Astrocyte (in vitro differentiated cells and primary cell): ENCODE measurements around the gene FBXO30. TPM values are rescaled to one million over a fixed set of nuclear protein-coding genes. Genes with fewer than 3 reads are reported as not detected.

Experiments used
- DNase-seq: peaks from one replicate; pipeline ENCODE4 v3.0.0-alpha.2; 2010; ENCODE audit warnings: low read depth
- FAIRE-seq: peaks from 2 replicates; lab custom pipeline; 2011; peaks lifted over from hg19 to GRCh38; lab: Jason Lieb, UNC
- H2AFZ ChIP-seq: 2 replicates; pipeline ENCODE4 v1.6.0; 2012; ENCODE audit warnings: low read depth, low read length, inconsistent platforms
- H3K27ac ChIP-seq: 2 replicates; pipeline ENCODE4 v1.5.1; 2011; ENCODE audit warnings: low read depth, low read length, inconsistent platforms
- H3K27me3 ChIP-seq: 2 replicates; pipeline ENCODE4 v1.6.0; 2011; ENCODE audit warnings: low read length, inconsistent platforms; ENCODE audit not compliant: insufficient read depth
- H3K36me3 ChIP-seq: 2 replicates; pipeline ENCODE4 v1.5.1; 2011; ENCODE audit warnings: low read length, inconsistent platforms; ENCODE audit not compliant: insufficient read depth
- H3K4me1 ChIP-seq: 2 replicates; pipeline ENCODE4 v1.5.1; 2011; ENCODE audit warnings: low read length, inconsistent platforms; ENCODE audit not compliant: insufficient read depth
- H3K4me2 ChIP-seq: 2 replicates; pipeline ENCODE4 v1.6.0; 2012; ENCODE audit warnings: low read length, inconsistent platforms
- H3K4me3 ChIP-seq: 2 replicates; pipeline ENCODE4 v1.5.1; 2011; ENCODE audit warnings: low read depth, mild to moderate bottlenecking, low read length, inconsistent platforms; ENCODE audit not compliant: insufficient read depth
- H3K79me2 ChIP-seq: 2 replicates; pipeline ENCODE4 v1.6.0; 2012; ENCODE audit warnings: mild to moderate bottlenecking, low read length, inconsistent platforms; ENCODE audit not compliant: insufficient read depth
- H3K9ac ChIP-seq: 2 replicates; pipeline ENCODE4 v1.6.0; 2012; ENCODE audit warnings: mild to moderate bottlenecking, low read length, inconsistent platforms
- H3K9me3 ChIP-seq: 2 replicates; pipeline ENCODE4 v1.5.1; 2012; ENCODE audit warnings: low read depth, mild to moderate bottlenecking, low read length, inconsistent platforms; ENCODE audit not compliant: insufficient read depth
- H4K20me1 ChIP-seq: 2 replicates; pipeline ENCODE4 v1.6.0; 2012; ENCODE audit warnings: low read length, inconsistent platforms; ENCODE audit not compliant: insufficient read depth
- H3K27ac Mint-ChIP-seq: one replicate; pipeline ENCODE4 v1.8.0; 2021; ENCODE audit warnings: mild to moderate bottlenecking, mixed read lengths; ENCODE audit not compliant: unreplicated experiment
- H3K27me3 Mint-ChIP-seq: one replicate; pipeline ENCODE4 v1.8.0; 2021; ENCODE audit warnings: low read depth, mixed read lengths; ENCODE audit not compliant: unreplicated experiment
- H3K36me3 Mint-ChIP-seq: one replicate; pipeline ENCODE4 v1.8.0; 2021; ENCODE audit warnings: low read depth, mixed read lengths; ENCODE audit not compliant: unreplicated experiment
- H3K4me1 Mint-ChIP-seq: one replicate; pipeline ENCODE4 v1.8.0; 2021; ENCODE audit warnings: low read depth, mixed read lengths; ENCODE audit not compliant: unreplicated experiment
- H3K4me3 Mint-ChIP-seq: one replicate; pipeline ENCODE4 v1.8.0; 2021; ENCODE audit warnings: mild to moderate bottlenecking, moderate library complexity, mixed read lengths; ENCODE audit not compliant: unreplicated experiment
- H3K9me3 Mint-ChIP-seq: one replicate; pipeline ENCODE4 v1.8.0; 2021; ENCODE audit warnings: mild to moderate bottlenecking, mixed read lengths; ENCODE audit not compliant: unreplicated experiment
- EZH2 ChIP-seq: IDR thresholded peaks from 2 replicates; pipeline ENCODE4 v1.6.1; 2012; ENCODE audit warnings: mild to moderate bottlenecking, low read length, inconsistent platforms; ENCODE audit not compliant: insufficient read depth
- total RNA-seq: library from RNA; stranded (reverse); gene quantifications from 2 replicates; pipeline ENCODE4 v1.2.1, GENCODE V29; 2021
- TF ChIP-seq, protein P1 (sequence below): IDR thresholded peaks from 2 replicates; pipeline ENCODE4 v1.5.1; 2011; ENCODE audit warnings: low read depth, mild to moderate bottlenecking, inconsistent platforms, low read length, moderate library complexity; ENCODE audit not compliant: insufficient read depth

The FBXO30 gene
- total RNA-seq, 1 donor from 2014 or later = 13.6 TPM

- Histone ChIP-seq H2AFZ (no peak overlapping the region), H3K27me3 (no peaks in the 10 kb centered on the region), H3K79me2 (no peaks in the 10 kb centered on the region), H3K4me2 (no peak overlapping the region), H3K9me3 (no peaks in the 10 kb centered on the region), H4K20me1 (no peaks in the 10 kb centered on the region), H3K4me3 (no peak overlapping the region), H3K9ac (no peak overlapping the region), H3K4me1 (no peaks in the 10 kb centered on the region), H3K36me3 (no peaks in the 10 kb centered on the region), H3K27ac (no peak overlapping the region)
- H3K9me3 Mint-ChIP-seq = no peaks in the 10 kb centered on the region
- H3K36me3 Mint-ChIP-seq = no peaks in the 10 kb centered on the region
- no peak for DNase-seq
- TF ChIP-seq, protein P1, sequence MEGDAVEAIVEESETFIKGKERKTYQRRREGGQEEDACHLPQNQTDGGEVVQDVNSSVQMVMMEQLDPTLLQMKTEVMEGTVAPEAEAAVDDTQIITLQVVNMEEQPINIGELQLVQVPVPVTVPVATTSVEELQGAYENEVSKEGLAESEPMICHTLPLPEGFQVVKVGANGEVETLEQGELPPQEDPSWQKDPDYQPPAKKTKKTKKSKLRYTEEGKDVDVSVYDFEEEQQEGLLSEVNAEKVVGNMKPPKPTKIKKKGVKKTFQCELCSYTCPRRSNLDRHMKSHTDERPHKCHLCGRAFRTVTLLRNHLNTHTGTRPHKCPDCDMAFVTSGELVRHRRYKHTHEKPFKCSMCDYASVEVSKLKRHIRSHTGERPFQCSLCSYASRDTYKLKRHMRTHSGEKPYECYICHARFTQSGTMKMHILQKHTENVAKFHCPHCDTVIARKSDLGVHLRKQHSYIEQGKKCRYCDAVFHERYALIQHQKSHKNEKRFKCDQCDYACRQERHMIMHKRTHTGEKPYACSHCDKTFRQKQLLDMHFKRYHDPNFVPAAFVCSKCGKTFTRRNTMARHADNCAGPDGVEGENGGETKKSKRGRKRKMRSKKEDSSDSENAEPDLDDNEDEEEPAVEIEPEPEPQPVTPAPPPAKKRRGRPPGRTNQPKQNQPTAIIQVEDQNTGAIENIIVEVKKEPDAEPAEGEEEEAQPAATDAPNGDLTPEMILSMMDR = no peak
- no peak for TF ChIP-seq EZH2
- FAIRE-seq = no peak
- H3K27ac Mint-ChIP-seq = no peak overlapping the region
- H3K4me1 Mint-ChIP-seq = no peaks in the 10 kb centered on the region
- no peak overlapping the region for H3K4me3 Mint-ChIP-seq
- H3K27me3 Mint-ChIP-seq = no peaks in the 10 kb centered on the region
Observed at GRCh38 chr6:145761584-145761983, 53.0 kb downstream of the FBXO30 start.

GRCh38 chr6:145758113-145758512 is 56.5 kb downstream of the FBXO30 start:
- Mint-ChIP-seq H3K36me3 (no peaks in the 10 kb centered on the region), H3K9me3 (no peaks in the 10 kb centered on the region), H3K27me3 (no peaks in the 10 kb centered on the region), H3K4me1 (peaks cover 9% of the 10 kb centered on the region), H3K27ac (no peak overlapping the region), H3K4me3 (no peak overlapping the region)
- no peaks in the 10 kb centered on the region for H3K36me3 ChIP-seq
- no peak for FAIRE-seq
- no peaks in the 10 kb centered on the region for H3K79me2 ChIP-seq
- H4K20me1 ChIP-seq = no peaks in the 10 kb centered on the region
- no peaks in the 10 kb centered on the region for H3K4me1 ChIP-seq
- H3K27ac ChIP-seq = no peak overlapping the region
- H3K9me3 ChIP-seq = no peaks in the 10 kb centered on the region
- H3K4me2 ChIP-seq = peak overlapping the region; percentile 18
- no peak for DNase-seq
- no peak overlapping the region for H2AFZ ChIP-seq
- no peak overlapping the region for H3K4me3 ChIP-seq
- H3K27me3 ChIP-seq = no peaks in the 10 kb centered on the region
- H3K9ac ChIP-seq = no peak overlapping the region
- TF ChIP-seq EZH2 = no peak
- TF ChIP-seq, protein P1 = no peak

GRCh38 chr6:145756170-145756662 is 58.4 kb downstream of the FBXO30 start:
- Histone ChIP-seq H3K27me3 (no peaks in the 10 kb centered on the region), H3K79me2 (no peaks in the 10 kb centered on the region), H3K4me2 (no peak overlapping the region), H3K4me3 (no peak overlapping the region), H3K36me3 (no peaks in the 10 kb centered on the region), H3K9me3 (no peaks in the 10 kb centered on the region), H3K27ac (no peak overlapping the region), H2AFZ (no peak overlapping the region), H4K20me1 (no peaks in the 10 kb centered on the region), H3K4me1 (no peaks in the 10 kb centered on the region), H3K9ac (no peak overlapping the region)
- Mint-ChIP-seq H3K4me3 (no peak overlapping the region), H3K27me3 (no peaks in the 10 kb centered on the region), H3K9me3 (no peaks in the 10 kb centered on the region), H3K27ac (peak overlapping the region; percentile 37), H3K4me1 (peaks cover 9% of the 10 kb centered on the region), H3K36me3 (no peaks in the 10 kb centered on the region)
- DNase-seq = peak; percentile 88
- TF ChIP-seq EZH2 = no peak
- TF ChIP-seq, protein P1 = no peak
- FAIRE-seq = peak; percentile 5
